Prostate gland (tissue), 2 donors: ENCODE data around the gene TDP2. TPM values are rescaled to one million over a fixed set of nuclear protein-coding genes. Genes with fewer than 3 reads are reported as not detected.

Source experiments
- DNase-seq: peaks from one replicate; pipeline ENCODE4 v3.0.0-alpha.2; 2019; ENCODE audit warnings: low spot score
- H3K27ac ChIP-seq, 2 donors: fragments of 200-600 bp; sonication (generic); 2 replicates each; pipeline ENCODE4 v1.5.1; 2017 to 2019
- H3K27me3 ChIP-seq: fragments of 200-600 bp; sonication (generic); replicated peaks from 2 replicates; pipeline ENCODE4 v1.5.1; 2019; ENCODE audit not compliant: insufficient read depth
- H3K36me3 ChIP-seq, 2 donors: fragments of 200-600 bp; sonication (generic); 1 replicate in 1 of 2; 2 replicates in 1 of 2; pipeline versions ENCODE4 v1.5.1 to v1.8.1; 2017 to 2019
- H3K4me1 ChIP-seq: fragments of 200-600 bp; sonication (generic); replicated peaks from 2 replicates; pipeline ENCODE4 v1.5.1; 2019
- H3K4me3 ChIP-seq, 2 donors: fragments of 200-600 bp; sonication (generic); 2 replicates each; pipeline ENCODE4 v1.5.1; 2017 to 2019
- H3K9me3 ChIP-seq: fragments of 200-600 bp; sonication (generic); 2 replicates; pipeline ENCODE4 v1.5.1; 2017
- POLR2A ChIP-seq: fragments of 450-650 bp; IDR thresholded peaks from one replicate; pipeline ENCODE4 v1.6.1; 2016; ENCODE audit warnings: antibody characterized with exemption, mild to moderate bottlenecking
- POLR2AphosphoS5 ChIP-seq: sonication (generic); formaldehyde crosslinking; IDR thresholded peaks from one replicate; pipeline ENCODE4 v1.6.1; 2017; ENCODE audit warnings: antibody characterized with exemption
- WGBS: methylation state at CpG from one replicate; pipeline ENCODE4 v1.1.5; 2018; 5-methylcytosine and 5-hydroxymethylcytosine counted together
- intact Hi-C: fragments of 100-400 bp; cut with DNase I; formaldehyde crosslinking; loops from one replicate; pipeline ENCODE4 v1.14.2; 2022
- total RNA-seq, 2 donors: library from RNA; depleted of rRNA; stranded (reverse); fragments of >200 nt; gene quantifications; one replicate each; pipeline ENCODE4 v1.1.0, GENCODE V29; 2016
- TF ChIP-seq, protein P1 (sequence below), 4 experiments: fragments of 200-600 bp in 2 of 4; fragments of 450-650 bp in 2 of 4; sonication (generic) in 2 of 4; IDR thresholded peaks; 1 replicate in 3 of 4; 2 replicates in 1 of 4; pipeline ENCODE4 v1.5.1; 2016 to 2019; ENCODE audit warnings: antibody characterized with exemption in 4 of 4, mild to moderate bottlenecking in 2 of 4, moderate library complexity in 2 of 4

TDP2 gene
- total RNA-seq, 2 donors from 2014 or later: 46.1 to 126 TPM

DNA sequence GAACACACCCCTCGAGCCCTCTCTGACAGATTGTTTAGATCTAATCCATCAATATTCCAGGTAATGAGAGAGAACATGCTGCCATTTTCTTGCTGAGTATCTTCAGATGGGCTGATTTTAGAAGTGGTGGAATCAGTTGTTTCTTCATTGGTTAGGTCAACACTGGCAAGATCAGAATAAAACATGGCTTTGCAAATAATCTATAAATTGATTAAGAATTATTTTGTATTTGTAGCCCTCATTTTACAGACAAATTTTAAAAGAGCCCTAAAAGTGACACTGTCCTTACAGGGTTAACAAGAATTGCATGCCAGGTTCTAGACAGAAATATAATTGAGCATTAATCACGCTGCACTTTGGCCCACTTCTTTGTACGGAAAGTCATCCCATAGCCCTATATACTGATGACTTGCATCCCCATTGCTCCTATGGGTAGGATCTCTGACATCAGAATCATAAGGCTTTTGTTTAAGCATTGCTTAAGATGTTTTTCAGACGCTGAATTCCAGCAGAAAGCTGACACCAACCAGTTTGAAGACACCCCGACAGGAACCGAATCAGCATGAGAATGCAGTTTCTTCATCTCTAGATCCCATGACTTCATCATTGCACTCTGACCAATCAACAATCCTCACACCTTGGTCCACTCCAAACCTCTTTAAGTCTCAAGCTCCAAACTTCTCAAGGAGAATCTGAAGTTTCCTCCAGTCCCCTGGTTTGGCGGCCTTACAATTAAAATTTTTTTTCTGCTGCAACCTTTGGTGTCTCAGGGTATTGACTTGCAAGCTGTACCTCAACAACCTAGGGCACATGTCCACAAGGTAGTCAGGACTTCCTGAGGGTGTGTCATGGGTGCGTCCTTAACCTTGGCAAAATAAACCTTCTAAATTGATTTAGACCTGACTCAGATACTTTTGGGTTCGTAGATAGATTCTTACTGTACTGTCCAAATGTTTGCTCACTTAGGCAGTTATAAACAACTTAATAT, 7.8 kb downstream of the TDP2 start:
- Histone ChIP-seq H3K4me3 (no peak overlapping the region), H3K36me3 (no peaks in the 10 kb centered on the region), H3K4me1 (peaks cover 14% of the 10 kb centered on the region), H3K9me3 (no peaks in the 10 kb centered on the region), H3K27ac (no peak overlapping the region), H3K27me3 (no peaks in the 10 kb centered on the region)
- WGBS: 78% methylated on average over 9 of the region's 9 CpGs
- intact Hi-C loops: no loop called here
- DNase-seq: no peak
- TF ChIP-seq, protein P1, sequence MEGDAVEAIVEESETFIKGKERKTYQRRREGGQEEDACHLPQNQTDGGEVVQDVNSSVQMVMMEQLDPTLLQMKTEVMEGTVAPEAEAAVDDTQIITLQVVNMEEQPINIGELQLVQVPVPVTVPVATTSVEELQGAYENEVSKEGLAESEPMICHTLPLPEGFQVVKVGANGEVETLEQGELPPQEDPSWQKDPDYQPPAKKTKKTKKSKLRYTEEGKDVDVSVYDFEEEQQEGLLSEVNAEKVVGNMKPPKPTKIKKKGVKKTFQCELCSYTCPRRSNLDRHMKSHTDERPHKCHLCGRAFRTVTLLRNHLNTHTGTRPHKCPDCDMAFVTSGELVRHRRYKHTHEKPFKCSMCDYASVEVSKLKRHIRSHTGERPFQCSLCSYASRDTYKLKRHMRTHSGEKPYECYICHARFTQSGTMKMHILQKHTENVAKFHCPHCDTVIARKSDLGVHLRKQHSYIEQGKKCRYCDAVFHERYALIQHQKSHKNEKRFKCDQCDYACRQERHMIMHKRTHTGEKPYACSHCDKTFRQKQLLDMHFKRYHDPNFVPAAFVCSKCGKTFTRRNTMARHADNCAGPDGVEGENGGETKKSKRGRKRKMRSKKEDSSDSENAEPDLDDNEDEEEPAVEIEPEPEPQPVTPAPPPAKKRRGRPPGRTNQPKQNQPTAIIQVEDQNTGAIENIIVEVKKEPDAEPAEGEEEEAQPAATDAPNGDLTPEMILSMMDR (IDR thresholded peaks at IDR 0.05): no peak
- TF ChIP-seq POLR2AphosphoS5 (no peak), POLR2A (no peak)

- 85% methylated on average over 1 of the region's 1 CpG for WGBS
- Histone ChIP-seq H3K27me3 (no peaks in the 10 kb centered on the region), H3K4me1 (no peaks in the 10 kb centered on the region), H3K4me3 (no peak overlapping the region), H3K27ac (no peak overlapping the region), H3K9me3 (no peaks in the 10 kb centered on the region), H3K36me3 (no peaks in the 10 kb centered on the region)
- no peak for TF ChIP-seq POLR2AphosphoS5
- TF ChIP-seq, protein P1 (IDR thresholded peaks at IDR 0.05): no peak
- TF ChIP-seq POLR2A: no peak
- intact Hi-C loops: no loop called here
- DNase-seq: no peak
Measured at GRCh38 chr6:24655215-24655614, 11.5 kb downstream of the TDP2 start.

DNA sequence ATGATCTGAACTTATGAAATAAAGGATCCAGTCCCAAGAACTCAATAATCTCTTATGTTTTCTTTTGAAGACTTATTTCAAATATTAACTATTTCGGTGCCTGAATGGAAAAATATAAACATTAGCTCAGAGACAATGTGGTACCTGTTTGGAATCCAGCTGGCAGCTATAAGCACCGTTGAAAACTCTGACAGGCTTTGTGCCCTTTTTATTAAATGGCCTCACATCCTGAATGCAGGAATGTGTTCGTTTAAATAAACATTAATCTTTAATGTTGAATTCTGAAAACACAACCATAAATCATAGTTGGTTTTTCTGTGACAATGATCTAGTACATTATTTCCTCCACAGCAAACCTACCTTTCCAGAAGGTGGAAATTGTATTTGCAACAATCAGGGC, 16.3 kb downstream of the TDP2 start:
- 35% methylated on average over 3 of the region's 3 CpGs for WGBS
- H3K4me3 ChIP-seq: no peak overlapping the region
- TF ChIP-seq, protein P1 (IDR thresholded peaks at IDR 0.05): no peak
- TF ChIP-seq POLR2A: no peak
- TF ChIP-seq POLR2AphosphoS5: no peak
- DNase-seq: no peak
- H3K9me3 ChIP-seq: no peaks in the 10 kb centered on the region
- H3K36me3 ChIP-seq: no peaks in the 10 kb centered on the region
- H3K4me1 ChIP-seq: no peaks in the 10 kb centered on the region
- H3K27me3 ChIP-seq: no peaks in the 10 kb centered on the region
- no peak overlapping the region for H3K27ac ChIP-seq
- intact Hi-C loops: no loop called here

GRCh38 chr6:24649691-24650090, 17.0 kb downstream of the TDP2 start:
- Histone ChIP-seq H3K27ac (no peak overlapping the region), H3K4me1 (no peaks in the 10 kb centered on the region), H3K4me3 (no peak overlapping the region), H3K9me3 (no peaks in the 10 kb centered on the region), H3K36me3 (no peaks in the 10 kb centered on the region), H3K27me3 (no peaks in the 10 kb centered on the region)
- 88% methylated on average over 2 of the region's 2 CpGs for WGBS
- TF ChIP-seq POLR2A (no peak), POLR2AphosphoS5 (no peak)
- TF ChIP-seq, protein P1 (IDR thresholded peaks at IDR 0.05): no peak
- intact Hi-C loops: no loop called here
- no peak for DNase-seq

DNA sequence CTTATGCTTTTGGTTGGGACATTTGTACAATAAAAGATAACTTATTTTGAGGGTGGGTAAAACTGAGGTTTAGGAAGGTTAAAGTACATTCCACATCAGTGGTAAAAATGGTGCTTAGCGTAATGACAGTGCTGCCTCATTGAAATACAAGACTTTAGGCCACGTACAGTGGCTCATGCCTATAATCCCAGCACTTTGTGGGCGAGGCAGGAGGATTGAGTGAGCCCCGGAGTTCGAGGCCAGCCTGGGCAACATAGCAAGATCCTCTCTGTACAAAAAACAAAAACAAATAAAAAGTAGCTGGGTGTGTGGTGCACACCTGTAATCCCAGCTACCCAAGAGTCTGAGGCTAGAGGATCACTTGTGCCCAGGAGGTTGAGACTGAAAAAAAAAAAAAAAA, 18.4 kb downstream of the TDP2 start:
- Histone ChIP-seq H3K9me3 (no peaks in the 10 kb centered on the region), H3K4me3 (no peak overlapping the region), H3K4me1 (no peaks in the 10 kb centered on the region), H3K27me3 (no peaks in the 10 kb centered on the region), H3K36me3 (no peaks in the 10 kb centered on the region), H3K27ac (no peak overlapping the region)
- 93% methylated on average over 5 of the region's 5 CpGs for whole genome bisulfite sequencing
- TF ChIP-seq, protein P1 (IDR thresholded peaks at IDR 0.05): no peak
- no peak for TF ChIP-seq POLR2AphosphoS5
- DNase-seq: no peak
- intact Hi-C loops: no loop called here
